ENCODE results near the gene HSD17B12.
"Not testable (repeated sequence)": the region's sequence is repeated elsewhere in the genome, so short reads cannot be mapped to it uniquely, and the experiment has no call there.

The HSD17B12 gene

GRCh38 chr11:43680521-43681400, at the start of gene HSD17B12:
TSS of gene HSD17B12 (plus strand) at chr11:43680738. CDS start at chr11:43680828, 90 bp downstream.
- peak; percentile 100 for DNase-seq (ENCODE audit: low spot score)

DNA sequence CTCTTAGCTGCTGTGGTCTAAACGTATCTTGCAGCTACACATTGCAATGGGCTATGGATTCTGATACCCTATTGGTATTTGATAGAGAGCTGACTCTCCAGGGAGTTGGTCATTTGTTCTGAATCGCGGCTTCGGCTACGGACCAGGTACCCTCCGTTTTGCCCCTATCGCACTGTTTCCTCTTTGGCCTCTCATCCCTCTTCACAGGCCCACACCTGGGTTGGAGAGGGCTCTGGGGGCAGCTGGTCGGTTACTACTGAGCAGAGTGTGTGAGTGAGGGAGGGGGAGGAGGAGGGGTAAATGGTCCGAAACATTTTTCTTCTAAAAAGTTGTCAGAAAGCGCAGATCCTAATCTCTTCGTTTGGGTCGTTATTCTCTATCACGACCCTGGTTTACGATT, 48.8 kb upstream of the HSD17B12 start:
- no peak for DNase-seq (ENCODE audit: low spot score)

- DNase-seq (ENCODE audit: low spot score) = no peak
Measured at GRCh38 chr11:43632181-43632580, 48.4 kb upstream of the HSD17B12 start.

DNA sequence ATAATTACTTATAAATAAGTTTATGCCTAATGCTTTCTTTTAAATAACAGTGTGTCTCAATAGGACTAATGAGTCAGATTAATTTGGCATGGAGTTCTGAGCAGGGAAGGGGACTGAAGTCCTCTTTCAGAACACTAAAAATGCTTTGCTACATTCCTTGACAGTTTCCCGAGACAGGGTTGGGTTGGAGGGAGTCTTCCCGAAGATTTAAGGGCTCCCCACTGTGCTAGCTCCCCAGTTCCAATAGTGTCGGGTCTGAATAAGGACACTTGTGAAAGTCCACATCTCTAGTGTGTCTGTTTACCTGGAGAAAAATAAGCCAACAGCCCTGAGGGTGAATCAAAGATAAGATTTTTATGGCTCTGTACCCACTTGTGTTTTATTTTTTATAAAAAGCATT, 41.8 kb upstream of the HSD17B12 start:
- no peak for DNase-seq (ENCODE audit: low spot score)

DNA sequence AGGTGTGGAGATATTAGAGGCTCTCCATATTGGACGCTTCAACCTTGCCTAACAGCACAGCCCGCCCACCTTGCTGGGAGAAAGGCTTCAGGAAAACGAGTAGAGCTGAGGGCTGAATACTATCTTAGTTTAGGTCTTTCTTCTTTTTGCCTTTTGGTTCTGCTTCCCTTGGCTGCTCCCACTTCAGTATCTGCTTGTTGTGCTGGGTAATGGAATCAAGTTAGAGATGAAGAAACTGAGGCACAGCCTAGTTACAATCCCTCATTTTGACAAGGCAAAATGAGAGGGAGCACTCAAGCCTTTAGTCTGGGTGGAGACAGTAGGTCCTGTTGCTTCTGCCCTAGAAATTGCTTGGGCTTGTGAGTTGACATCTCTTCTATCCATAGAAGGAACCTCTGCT, 41.3 kb upstream of the HSD17B12 start:
- DNase-seq (ENCODE audit: low spot score) = no peak

DNA sequence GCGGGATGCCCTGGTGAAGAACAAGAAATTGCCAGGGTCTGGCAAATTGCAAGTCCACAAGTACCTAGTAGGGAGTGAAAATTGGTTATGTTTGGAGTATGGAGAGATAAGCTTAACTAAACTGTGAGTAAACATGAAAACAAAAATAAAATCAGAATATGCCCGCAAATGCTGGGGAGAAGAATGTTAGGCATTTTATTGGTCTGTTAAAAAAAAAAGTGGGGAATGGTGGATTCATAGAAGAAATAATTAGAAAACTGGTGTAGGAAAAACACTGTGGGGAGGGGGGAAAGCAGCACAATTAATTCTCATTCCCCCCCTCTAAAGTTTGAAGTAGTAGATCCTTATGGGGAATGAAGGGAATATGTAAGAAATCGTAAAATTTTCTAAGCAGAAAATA, 40.6 kb upstream of the HSD17B12 start:
- no peak for DNase-seq (ENCODE audit: low spot score)

DNA sequence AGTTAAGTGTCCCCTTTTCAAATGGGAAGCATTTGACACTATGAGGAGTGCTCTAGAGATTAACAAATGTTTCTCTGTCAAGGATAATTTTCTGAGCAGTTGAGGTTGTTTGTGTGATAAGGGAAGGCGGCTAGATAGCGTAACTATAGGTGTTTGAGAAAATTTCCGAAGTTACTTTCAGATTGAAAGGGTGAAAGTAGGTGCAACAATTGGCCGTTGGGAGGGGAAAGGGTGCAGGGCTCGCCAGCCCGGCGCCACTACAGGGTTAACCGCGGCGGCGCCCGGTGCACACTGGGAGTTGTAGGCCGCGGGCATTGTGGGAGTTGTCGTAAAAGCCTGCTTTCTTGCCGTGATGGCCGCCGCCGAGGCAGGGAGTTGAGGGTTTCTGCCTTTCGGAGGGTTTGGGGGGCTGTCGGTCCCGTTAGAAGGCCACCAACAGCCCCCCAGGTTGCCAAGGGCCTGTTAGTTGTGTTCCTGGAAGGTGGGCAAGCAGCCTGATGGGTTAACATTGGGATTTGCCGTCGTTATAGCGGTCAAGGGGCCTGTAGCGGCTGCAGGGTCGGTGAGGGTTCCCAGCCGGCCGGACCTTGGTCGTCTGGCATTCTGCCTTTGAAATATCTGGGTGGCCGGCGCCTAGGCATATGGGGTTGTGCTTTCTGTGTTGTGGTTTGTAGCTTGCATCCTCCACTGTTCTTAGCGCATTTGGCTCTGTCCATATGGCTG, 36.5 kb upstream of the HSD17B12 start:
- peak; percentile 93 for DNase-seq (ENCODE audit: low spot score)

GRCh38 chr11:43644621-43645299, 35.8 kb upstream of the HSD17B12 start:
- DNase-seq (ENCODE audit: low spot score) = peak; percentile 10

GRCh38 chr11:43646767-43647166, 33.8 kb upstream of the HSD17B12 start:
- DNase-seq (ENCODE audit: low spot score) = no peak

DNA sequence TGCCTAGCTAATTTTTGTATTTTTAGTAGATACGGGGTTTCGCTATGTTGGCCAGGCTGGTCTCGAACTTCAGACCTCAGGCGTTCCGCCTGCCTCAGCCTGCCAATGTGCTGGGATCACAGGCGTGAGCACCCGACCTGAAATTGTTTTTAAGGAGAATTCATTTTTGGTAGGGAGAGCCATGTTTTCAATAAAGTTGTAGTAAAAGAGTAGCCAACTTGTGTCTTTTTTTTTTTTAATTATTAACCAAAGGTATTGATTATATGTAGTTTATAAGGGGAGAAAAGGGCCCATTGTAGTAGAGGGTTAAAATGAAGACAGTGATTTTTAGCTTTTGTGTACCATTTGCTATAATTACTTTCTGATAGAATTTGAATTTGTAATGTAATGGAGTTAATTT, 31.6 kb upstream of the HSD17B12 start:
- DNase-seq (ENCODE audit: low spot score) = no peak

GRCh38 chr11:43649501-43649900, 31.0 kb upstream of the HSD17B12 start:
- DNase-seq (ENCODE audit: low spot score) = no peak

GRCh38 chr11:43649921-43650320, 30.6 kb upstream of the HSD17B12 start:
- no peak for DNase-seq (ENCODE audit: low spot score)

- not testable (repeated sequence) for DNase-seq (ENCODE audit: low spot score)
Measured at GRCh38 chr11:43663018-43663417, 17.5 kb upstream of the HSD17B12 start.

DNA sequence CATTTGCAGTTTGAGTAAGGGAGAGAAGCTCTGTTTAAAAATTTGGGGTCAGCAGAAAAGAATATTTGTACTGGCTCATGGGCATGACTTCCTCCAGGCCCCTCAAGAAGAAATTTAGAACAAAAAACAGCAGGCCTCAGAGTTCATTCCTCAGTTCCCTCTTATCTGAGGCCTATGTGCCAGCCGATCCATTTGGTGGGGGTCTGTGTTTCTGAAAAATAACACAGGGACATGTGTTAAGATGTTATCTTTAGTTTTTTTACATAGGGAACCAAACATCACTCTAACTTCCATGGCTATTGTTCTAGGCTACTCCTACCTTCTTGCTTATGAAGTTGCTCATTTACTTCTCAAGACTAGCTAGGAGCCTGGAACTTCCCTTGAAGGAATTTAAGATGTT, 16.2 kb upstream of the HSD17B12 start:
- DNase-seq (ENCODE audit: low spot score) = no peak

DNA sequence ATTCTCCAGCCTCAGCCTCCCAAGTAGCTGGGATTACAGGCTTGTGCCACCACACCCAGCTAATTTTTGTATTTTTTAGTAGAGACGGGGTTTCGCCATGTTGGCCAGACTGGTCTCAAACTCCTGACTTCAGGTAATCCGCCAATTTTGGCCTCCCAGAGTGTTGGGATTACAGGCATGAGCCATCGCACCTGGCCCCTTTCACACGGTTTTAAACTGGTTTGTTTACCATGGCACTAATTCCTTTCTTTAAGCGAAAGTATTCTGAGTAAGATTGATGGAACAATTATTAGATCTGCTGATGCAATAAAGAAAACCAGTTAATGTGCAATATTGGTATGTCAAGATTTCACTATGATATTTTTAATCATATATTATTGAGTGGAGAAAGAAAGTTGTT, 9.3 kb upstream of the HSD17B12 start:
- not testable (repeated sequence) for DNase-seq (ENCODE audit: low spot score)

DNA sequence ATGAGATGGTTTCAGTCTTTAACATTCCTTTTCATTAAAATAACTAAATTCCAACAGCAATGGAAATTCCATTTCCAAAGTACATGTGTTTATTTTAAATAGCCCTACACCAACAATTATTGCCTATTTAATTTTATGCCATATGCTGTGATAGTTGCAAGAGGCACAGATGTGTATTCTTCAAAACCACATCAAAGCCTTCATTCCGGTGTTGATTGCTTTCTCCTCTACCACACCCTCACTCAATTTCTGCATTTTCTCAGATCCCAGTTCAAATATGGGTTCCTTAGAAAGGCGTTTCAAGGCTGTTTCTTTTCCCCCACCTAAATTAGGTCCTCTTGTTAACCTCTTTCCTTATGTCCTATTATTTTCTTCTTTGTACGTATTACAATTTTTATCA, 6.0 kb upstream of the HSD17B12 start:
- DNase-seq (ENCODE audit: low spot score) = no peak

DNA sequence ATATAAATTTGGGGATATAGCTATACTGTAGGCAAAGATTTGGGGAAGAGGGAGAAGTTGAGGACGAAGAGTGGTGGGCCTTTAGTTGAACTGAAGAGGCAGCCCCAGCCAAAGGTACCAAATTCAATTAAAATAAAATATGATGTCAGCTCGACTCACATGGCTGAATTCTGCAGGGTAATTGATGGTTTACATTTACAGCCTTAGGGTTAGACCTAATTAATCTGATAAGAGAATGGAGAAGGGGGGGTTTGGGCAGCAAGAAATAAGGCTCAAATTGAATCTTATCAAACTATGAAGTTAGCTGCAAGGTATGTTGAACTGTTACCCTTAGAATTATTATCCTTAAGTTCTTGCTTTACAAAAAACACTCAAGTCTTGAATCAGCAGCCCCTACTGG, 3.6 kb upstream of the HSD17B12 start:
- no peak for DNase-seq (ENCODE audit: low spot score)

GRCh38 chr11:43681401-43681942, 934 bp downstream of the HSD17B12 start:
- DNase-seq (ENCODE audit: low spot score) = no peak

DNA sequence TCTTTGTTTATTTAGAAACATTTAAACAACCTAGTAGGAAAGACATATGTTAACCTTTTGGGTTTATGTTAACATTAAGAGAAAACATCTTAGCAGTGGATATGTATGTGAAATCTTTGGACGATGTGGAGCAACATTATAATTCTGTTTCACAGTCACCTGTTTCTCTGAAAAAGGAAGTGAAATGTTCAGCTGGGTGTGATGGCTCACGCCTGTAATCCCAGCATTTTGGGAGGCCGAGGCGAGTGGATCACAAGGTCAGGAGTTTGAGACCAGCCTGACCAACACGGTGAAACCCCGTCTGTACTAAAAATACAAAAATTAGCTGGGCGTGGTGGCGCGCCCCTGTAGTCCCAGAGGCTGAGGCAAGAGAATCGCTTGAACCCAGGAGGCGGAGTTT, 1.5 kb downstream of the HSD17B12 start:
- not testable (repeated sequence) for DNase-seq (ENCODE audit: low spot score)

DNA sequence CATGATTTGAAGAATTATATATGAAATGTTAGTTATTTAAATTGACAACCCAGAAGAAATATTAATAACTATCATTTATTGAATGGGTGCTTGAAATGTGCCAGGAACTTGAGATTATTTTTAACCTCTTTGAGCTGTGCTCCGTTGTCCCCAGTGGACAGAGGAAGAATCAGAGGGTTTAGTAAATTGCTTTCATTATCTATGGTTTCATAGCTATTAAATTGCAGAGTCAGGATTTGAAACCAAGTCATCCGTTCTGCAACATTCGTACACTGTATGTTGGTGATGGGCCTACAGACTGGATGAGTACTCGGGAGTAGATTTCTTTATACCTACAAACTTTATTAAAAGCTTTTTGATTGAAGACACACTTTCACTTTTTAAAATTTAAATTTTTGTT, 4.9 kb downstream of the HSD17B12 start:
- no peak for DNase-seq (ENCODE audit: low spot score)

GRCh38 chr11:43686207-43686606, 5.7 kb downstream of the HSD17B12 start:
- DNase-seq (ENCODE audit: low spot score) = no peak

- DNase-seq (ENCODE audit: low spot score) = no peak
Measured at GRCh38 chr11:43687120-43687791, 6.7 kb downstream of the HSD17B12 start.
